Measurements from ENCODE around the gene ACADVL. TPM values are rescaled to one million over a fixed set of nuclear protein-coding genes. Genes with fewer than 3 reads are reported as not detected.

The ACADVL gene
- polyA plus RNA-seq, 3 donors = 152 to 1,231 (median 154) TPM

GRCh38 chr17:7228920-7229319 is 9.2 kb downstream of the ACADVL start:
- H3K9me3 Mint-ChIP-seq = no peaks in the 10 kb centered on the region
- Histone ChIP-seq H3K9ac (ENCODE audit: insufficient read depth, low read length, poor library complexity, severe bottlenecking) (no peak overlapping the region), H3K4me2 (replicated peaks; ENCODE audit: extremely low read depth, low read length, poor library complexity, severe bottlenecking) (no peak overlapping the region), H4K20me1 (ENCODE audit: insufficient read depth, low read length) (peaks cover 8% of the 10 kb centered on the region), H3K4me3 (replicated peaks in 1 of 3; ENCODE audit: low read depth in 2 of 3, low read length in 3 of 3) (no peak overlapping the region), H3K27me3 (ENCODE audit: control insufficient read depth in 2 of 2, insufficient read depth in 2 of 2, low read length in 2 of 2) (no peaks in the 10 kb centered on the region), H3K79me2 (ENCODE audit: insufficient read depth, low read length) (peaks cover 38% of the 10 kb centered on the region), H3K36me3 (replicated peaks in 1 of 2; ENCODE audit: control insufficient read depth in 1 of 2, insufficient read depth in 2 of 2, low read length in 2 of 2) (peaks cover 43 to 69% of the 10 kb centered on the region in 2 donors), H3K4me1 (ENCODE audit: control insufficient read depth in 1 of 2, insufficient read depth in 2 of 2, low read length in 2 of 2) (peaks cover 20 to 25% of the 10 kb centered on the region in 2 donors), H3K27ac (ENCODE audit: low read depth in 1 of 2, low read length in 2 of 2) (no peak overlapping the region), H2AFZ (ENCODE audit: insufficient read depth, low read depth, low read length, poor library complexity, severe bottlenecking) (no peak overlapping the region), H3K9me3 (replicated peaks in 1 of 2; ENCODE audit: control insufficient read depth in 1 of 2, insufficient read depth in 1 of 2, low read length in 2 of 2) (no peaks in the 10 kb centered on the region)
- peaks cover 56 to 67% of the 10 kb centered on the region in 2 donors for H3K36me3 Mint-ChIP-seq
- TF ChIP-seq, protein P1, sequence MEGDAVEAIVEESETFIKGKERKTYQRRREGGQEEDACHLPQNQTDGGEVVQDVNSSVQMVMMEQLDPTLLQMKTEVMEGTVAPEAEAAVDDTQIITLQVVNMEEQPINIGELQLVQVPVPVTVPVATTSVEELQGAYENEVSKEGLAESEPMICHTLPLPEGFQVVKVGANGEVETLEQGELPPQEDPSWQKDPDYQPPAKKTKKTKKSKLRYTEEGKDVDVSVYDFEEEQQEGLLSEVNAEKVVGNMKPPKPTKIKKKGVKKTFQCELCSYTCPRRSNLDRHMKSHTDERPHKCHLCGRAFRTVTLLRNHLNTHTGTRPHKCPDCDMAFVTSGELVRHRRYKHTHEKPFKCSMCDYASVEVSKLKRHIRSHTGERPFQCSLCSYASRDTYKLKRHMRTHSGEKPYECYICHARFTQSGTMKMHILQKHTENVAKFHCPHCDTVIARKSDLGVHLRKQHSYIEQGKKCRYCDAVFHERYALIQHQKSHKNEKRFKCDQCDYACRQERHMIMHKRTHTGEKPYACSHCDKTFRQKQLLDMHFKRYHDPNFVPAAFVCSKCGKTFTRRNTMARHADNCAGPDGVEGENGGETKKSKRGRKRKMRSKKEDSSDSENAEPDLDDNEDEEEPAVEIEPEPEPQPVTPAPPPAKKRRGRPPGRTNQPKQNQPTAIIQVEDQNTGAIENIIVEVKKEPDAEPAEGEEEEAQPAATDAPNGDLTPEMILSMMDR (IDR thresholded peaks at IDR 0.05) = no peak
- intact Hi-C loops (cut with micrococcal nuclease) = no loop called here
- H3K27ac Mint-ChIP-seq = peak overlapping the region in 1 of 7 donors; percentile 53
- DNase-seq = no peak
- WGBS (ENCODE audit: insufficient coverage) = 95% methylated on average over 13 of the region's 14 CpGs
- no peaks in the 10 kb centered on the region for H3K27me3 Mint-ChIP-seq (ENCODE audit: low read depth in 3 of 3)
- peaks cover 22% of the 10 kb centered on the region for H3K4me1 Mint-ChIP-seq
- H3K4me3 Mint-ChIP-seq = no peak overlapping the region

GRCh38 chr17:7229504-7229903 is 9.8 kb downstream of the ACADVL start:
- no peak overlapping the region for H3K4me3 ChIP-seq (replicated peaks in 1 of 3; ENCODE audit: low read depth in 2 of 3, low read length in 3 of 3)
- Mint-ChIP-seq H3K4me1 (peaks cover 23% of the 10 kb centered on the region), H3K9me3 (no peaks in the 10 kb centered on the region), H3K27me3 (ENCODE audit: low read depth in 3 of 3) (peaks cover 0 to 2% (median 0%) of the 10 kb centered on the region in 3 donors), H3K27ac (no peak overlapping the region), H3K4me3 (no peak overlapping the region), H3K36me3 (peaks cover 51 to 61% of the 10 kb centered on the region in 2 donors)
- no peak for DNase-seq
- H3K79me2 ChIP-seq (ENCODE audit: insufficient read depth, low read length) = peaks cover 39% of the 10 kb centered on the region
- intact Hi-C loops (cut with micrococcal nuclease) = no loop called here
- WGBS (ENCODE audit: insufficient coverage) = 100% methylated on average over 8 of the region's 19 CpGs
- no peaks in the 10 kb centered on the region for H3K27me3 ChIP-seq (ENCODE audit: control insufficient read depth in 2 of 2, insufficient read depth in 2 of 2, low read length in 2 of 2)
- H3K27ac ChIP-seq (ENCODE audit: low read depth in 1 of 2, low read length in 2 of 2) = no peak overlapping the region
- TF ChIP-seq, protein P1 (IDR thresholded peaks at IDR 0.05) = no peak
- no peak overlapping the region for H2AFZ ChIP-seq (ENCODE audit: insufficient read depth, low read depth, low read length, poor library complexity, severe bottlenecking)
- peaks cover 8% of the 10 kb centered on the region for H4K20me1 ChIP-seq (ENCODE audit: insufficient read depth, low read length)
- H3K36me3 ChIP-seq (replicated peaks in 1 of 2; ENCODE audit: control insufficient read depth in 1 of 2, insufficient read depth in 2 of 2, low read length in 2 of 2) = peaks cover 38 to 63% of the 10 kb centered on the region in 2 donors
- no peak overlapping the region for H3K9ac ChIP-seq (ENCODE audit: insufficient read depth, low read length, poor library complexity, severe bottlenecking)
- no peaks in the 10 kb centered on the region for H3K9me3 ChIP-seq (replicated peaks in 1 of 2; ENCODE audit: control insufficient read depth in 1 of 2, insufficient read depth in 1 of 2, low read length in 2 of 2)
- no peak overlapping the region for H3K4me2 ChIP-seq (replicated peaks; ENCODE audit: extremely low read depth, low read length, poor library complexity, severe bottlenecking)
- peaks cover 21 to 28% of the 10 kb centered on the region in 2 donors for H3K4me1 ChIP-seq (ENCODE audit: control insufficient read depth in 1 of 2, insufficient read depth in 2 of 2, low read length in 2 of 2)

Measured in CD14-positive monocyte (primary cell).